SU-DHL-6 (cell line): ENCODE data around the gene ELL3.
"Not testable (repeated sequence)": the region's sequence is repeated elsewhere in the genome, so short reads cannot be mapped to it uniquely, and the experiment has no call there.

Experiments used
- H2AFZ ChIP-seq: fragments of 200-600 bp; sonication (generic); 2 replicates; pipeline ENCODE4 v1.6.1; 2014; ENCODE audit warnings: low read depth, mild to moderate bottlenecking, moderate library complexity, mixed read lengths, antibody characterized with exemption, low read length; ENCODE audit not compliant: severe bottlenecking
- H3F3A ChIP-seq: fragments of 200-600 bp; shearing (Covaris generic); 2 replicates; pipeline ENCODE4 v1.6.0; 2016; ENCODE audit warnings: antibody characterized with exemption, mild to moderate bottlenecking; ENCODE audit not compliant: insufficient read depth
- H3K27ac ChIP-seq: fragments of 200-600 bp; sonication (generic); 2 replicates; pipeline ENCODE4 v1.5.1; 2016; ENCODE audit warnings: low read depth, mild to moderate bottlenecking, low read length, moderate library complexity, mixed read lengths
- H3K27me3 ChIP-seq: fragments of 200-600 bp; sonication (generic), shearing (Covaris generic); 2 replicates; pipeline ENCODE4 v1.6.0; 2014; ENCODE audit warnings: mild to moderate bottlenecking, low read length
- H3K36me3 ChIP-seq: fragments of 200-600 bp; sonication (generic); 2 replicates; pipeline ENCODE4 v1.6.1; 2014; ENCODE audit warnings: mild to moderate bottlenecking, low read length, mixed read lengths
- H3K4me2 ChIP-seq: fragments of 300-600, 200-600 bp; shearing (Covaris generic), sonication (generic); 2 replicates; pipeline ENCODE4 v1.6.0; 2014; ENCODE audit warnings: low read length, low read depth, mild to moderate bottlenecking; ENCODE audit not compliant: poor library complexity, severe bottlenecking
- H3K4me3 ChIP-seq: fragments of 200-600 bp; sonication (generic); 2 replicates; pipeline ENCODE4 v1.5.1; 2014; ENCODE audit warnings: antibody characterized with exemption, low read length, mild to moderate bottlenecking, mixed read lengths; ENCODE audit not compliant: insufficient read depth, poor library complexity, severe bottlenecking
- H3K79me2 ChIP-seq: fragments of 200-600 bp; sonication (generic); 2 replicates; pipeline ENCODE4 v1.6.1; 2014; ENCODE audit warnings: mild to moderate bottlenecking, low read length, moderate library complexity; ENCODE audit not compliant: insufficient read depth
- H3K9ac ChIP-seq: fragments of 200-600 bp; sonication (generic); 2 replicates; pipeline ENCODE4 v1.7.0; 2014; ENCODE audit warnings: mild to moderate bottlenecking, low read length
- H3K9me2 ChIP-seq: fragments of 200-600 bp; sonication (generic); replicated peaks from 2 replicates; pipeline ENCODE4 v1.6.1; 2014; ENCODE audit warnings: low read length; ENCODE audit not compliant: insufficient read depth
- H3K9me3 ChIP-seq: fragments of 200-600 bp; sonication (generic); 2 replicates; pipeline ENCODE4 v1.6.1; 2014; ENCODE audit warnings: low read length, mixed read lengths; ENCODE audit not compliant: insufficient read depth
- H4K20me1 ChIP-seq: fragments of 200-600 bp; sonication (generic); 2 replicates; pipeline ENCODE4 v1.6.1; 2014; ENCODE audit warnings: low read depth, mild to moderate bottlenecking, antibody characterized with exemption, low read length, moderate library complexity, mixed read lengths
- CTCF ChIP-seq: fragments of 200-600 bp; sonication (generic); IDR thresholded peaks from one replicate; pipeline ENCODE4 v1.5.1; 2017; ENCODE audit warnings: antibody characterized with exemption, mild to moderate bottlenecking, low read length, moderate library complexity; ENCODE audit not compliant: insufficient read depth, poor library complexity, severe bottlenecking
- EZH2phosphoT487 ChIP-seq: fragments of 200-600 bp; sonication (generic), shearing (Covaris generic); conservative IDR thresholded peaks from 2 replicates; pipeline ENCODE4 v1.6.1; 2018; ENCODE audit warnings: mild to moderate bottlenecking, antibody characterized with exemption, low read length, moderate library complexity, mixed read lengths

The ELL3 gene

GRCh38 chr15:43776718-43777266 lies at the start of gene ELL3:
Gene ELL3, minus strand, starts transcription at chr15:43776966. Its CDS starts 65 bp downstream, at chr15:43776901.
- peak within 1 kb of the TSS; percentile 58 for H2AFZ ChIP-seq
- H3K27me3 ChIP-seq, result no peaks in the 10 kb centered on the region
- peaks cover 75% of the 10 kb centered on the region for H3F3A ChIP-seq

GRCh38 chr15:43826029-43826507 lies 49.3 kb upstream of the ELL3 start:
- peak overlapping the region; percentile 93 for H3K27ac ChIP-seq
- peaks cover 85% of the 10 kb centered on the region for H3K79me2 ChIP-seq
- TF ChIP-seq EZH2phosphoT487 (no peak), CTCF (no peak)
- H2AFZ ChIP-seq, result no peak overlapping the region
- peak overlapping the region; percentile 100 for H3K4me2 ChIP-seq
- H3K9me3 ChIP-seq, result no peaks in the 10 kb centered on the region
- peaks cover 38% of the 10 kb centered on the region for H3F3A ChIP-seq
- peak overlapping the region; percentile 92 for H3K9ac ChIP-seq
- no peak overlapping the region for H3K4me3 ChIP-seq
- H3K36me3 ChIP-seq, result peaks cover 22% of the 10 kb centered on the region
- H4K20me1 ChIP-seq, result 0 out of 2 replicates have a peak, but pooled peaks cover 2% of the 10 kb centered on the region
- H3K9me2 ChIP-seq, result no peaks in the 10 kb centered on the region
- H3K27me3 ChIP-seq, result no peaks in the 10 kb centered on the region

More at GRCh38 chr15:43776718-43777266, at the start of gene ELL3:
- Histone ChIP-seq H3K36me3 (peaks cover 29% of the 10 kb centered on the region), H4K20me1 (0 out of 2 replicates have a peak, but pooled peaks cover under 1% of the 10 kb centered on the region), H3K9ac (peak within 1 kb of the TSS; percentile 98), H3K9me2 (no peaks in the 10 kb centered on the region), H3K27ac (peak within 1 kb of the TSS; percentile 98), H3K79me2 (peaks cover 27% of the 10 kb centered on the region), H3K4me2 (peak within 1 kb of the TSS; percentile 100), H3K4me3 (peak within 1 kb of the TSS; percentile 76), H3K9me3 (no peaks in the 10 kb centered on the region)
- TF ChIP-seq CTCF (no peak), EZH2phosphoT487 (no peak)

GRCh38 chr15:43825305-43825704 lies 48.5 kb upstream of the ELL3 start:
- H3K4me3 ChIP-seq, H4K20me1 ChIP-seq, H3K9me3 ChIP-seq, H3K27me3 ChIP-seq, H2AFZ ChIP-seq, H3K9me2 ChIP-seq: not testable (repeated sequence)
- Histone ChIP-seq H3K79me2 (peaks cover 85% of the 10 kb centered on the region), H3K36me3 (peaks cover 27% of the 10 kb centered on the region), H3K9ac (peak overlapping the region; percentile 97; the same call in 1 of the 2 replicates), H3K4me2 (peak overlapping the region; percentile 95), H3F3A (peaks cover 38% of the 10 kb centered on the region), H3K27ac (peak overlapping the region; percentile 93)
